ENCODE results near the gene PRAMEF8. TPM values are rescaled to one million over a fixed set of nuclear protein-coding genes. Genes with fewer than 3 reads are reported as not detected.

PRAMEF8 gene
- not detected in 2 replicates for total RNA-seq

GRCh38 chr1:13285037-13285436, at the start of gene PRAMEF8:
Gene PRAMEF8, minus strand, starts transcription at chr1:13285137. Its CDS starts 1,046 bp downstream, at chr1:13284091.

GRCh38 chr1:13315281-13315680, 30.3 kb upstream of the PRAMEF8 start, which contains the start of gene PRAMEF15:
Gene PRAMEF15, plus strand, starts transcription at chr1:13315581. Its CDS starts 2,827 bp downstream, at chr1:13318408.

GRCh38 chr1:13303239-13303638, 18.3 kb upstream of the PRAMEF8 start, which contains the start of gene PRAMEF33:
Gene PRAMEF33, plus strand, starts transcription at chr1:13303539. Its CDS starts 2,416 bp downstream, at chr1:13305955.

GRCh38 chr1:13253898-13254297, 31.0 kb downstream of the PRAMEF8 start, which contains the start of gene PRAMEF5:
Gene PRAMEF5, plus strand, starts transcription at chr1:13254198. Its CDS starts 5,071 bp downstream, at chr1:13259269.

Other genes starting within 250 kb of the PRAMEF8 start
- not detected in 2 replicates for gene PRAMEF27, start 228.6 kb downstream of the PRAMEF8 start, total RNA-seq
- gene HNRNPCL3, start 224.4 kb downstream of the PRAMEF8 start, total RNA-seq, result not detected in 2 replicates
- gene PRAMEF25, start 214.4 kb downstream of the PRAMEF8 start, total RNA-seq, result not detected in 2 replicates
- gene HNRNPCL2, start 168.3 kb downstream of the PRAMEF8 start, total RNA-seq, result not detected in 2 replicates
- gene PRAMEF26, start 129.1 kb downstream of the PRAMEF8 start, total RNA-seq, result not detected in 2 replicates
- gene HNRNPCL4, start 119.5 kb downstream of the PRAMEF8 start, total RNA-seq, result not detected in 2 replicates
- not detected in 2 replicates for gene PRAMEF9, start 113.3 kb downstream of the PRAMEF8 start, total RNA-seq
- not detected in 2 replicates for gene PRAMEF13, start 83.7 kb downstream of the PRAMEF8 start, total RNA-seq
- not detected in 2 replicates for gene PRAMEF18, start 59.0 kb downstream of the PRAMEF8 start, total RNA-seq
- not detected in 2 replicates for gene PRAMEF5, start 30.9 kb downstream of the PRAMEF8 start, total RNA-seq
- gene PRAMEF33, start 18.4 kb upstream of the PRAMEF8 start, total RNA-seq, result not detected in 2 replicates
- gene PRAMEF15, start 30.4 kb upstream of the PRAMEF8 start, total RNA-seq, result not detected in 2 replicates
- gene PRAMEF14, start 62.0 kb upstream of the PRAMEF8 start, total RNA-seq, result not detected in 2 replicates
- gene PRAMEF19, start 86.8 kb upstream of the PRAMEF8 start, total RNA-seq, result not detected in 2 replicates
- not detected in 2 replicates for gene PRAMEF17, start 104.5 kb upstream of the PRAMEF8 start, total RNA-seq
- gene PRAMEF20, start 125.3 kb upstream of the PRAMEF8 start, total RNA-seq, result not detected in 2 replicates
- gene LRRC38, start 228.9 kb upstream of the PRAMEF8 start, total RNA-seq, result 0.50 TPM in 1 of 2 replicates, not detected in the other

Data from uterine smooth muscle cell (primary cell).